CD1c-positive myeloid dendritic cell (primary cell): ENCODE data around the gene ALPL.
A peak's percentile ranks its signal among the peaks of the same experiment; 100 is the strongest.

ENCODE experiments used
- DNase-seq: peaks from one replicate; pipeline ENCODE4 v3.0.0-alpha.2; 2016; ENCODE audit errors: extremely low spot score

The ALPL gene

GRCh38 chr1:21598904-21599303 is 89.7 kb downstream of the ALPL start:
- no peak for DNase-seq

GRCh38 chr1:21599402-21599801 is 90.2 kb downstream of the ALPL start:
- no peak for DNase-seq

- DNase-seq, result no peak
Measured at GRCh38 chr1:21601278-21602048, 92.2 kb downstream of the ALPL start.

GRCh38 chr1:21603177-21604138 is 94.2 kb downstream of the ALPL start:
- no peak for DNase-seq

GRCh38 chr1:21604208-21604957 is 95.2 kb downstream of the ALPL start:
- DNase-seq, result no peak

GRCh38 chr1:21605012-21605715 is 95.9 kb downstream of the ALPL start:
- DNase-seq, result no peak

- no peak for DNase-seq
Measured at GRCh38 chr1:21605964-21606705, 96.9 kb downstream of the ALPL start.

- peak; percentile 67 for DNase-seq
Measured at GRCh38 chr1:21607549-21608529, 98.6 kb downstream of the ALPL start.

- DNase-seq, result no peak
Measured at GRCh38 chr1:21608798-21609197, 99.6 kb downstream of the ALPL start.

- DNase-seq, result no peak
Measured at GRCh38 chr1:21610027-21610426, 100.8 kb downstream of the ALPL start.

GRCh38 chr1:21610989-21611785 is 102.0 kb downstream of the ALPL start:
- no peak for DNase-seq

- no peak for DNase-seq
Measured at GRCh38 chr1:21612057-21612456, 102.8 kb downstream of the ALPL start.

GRCh38 chr1:21613072-21613867 is 104.0 kb downstream of the ALPL start:
- DNase-seq, result no peak

- no peak for DNase-seq
Measured at GRCh38 chr1:21614419-21615115, 105.3 kb downstream of the ALPL start.

- peak; percentile 56 for DNase-seq
Measured at GRCh38 chr1:21616372-21616771, 107.1 kb downstream of the ALPL start.

GRCh38 chr1:21617126-21617738 is 108.0 kb downstream of the ALPL start:
- no peak for DNase-seq

- DNase-seq, result no peak
Measured at GRCh38 chr1:21618059-21618458, 108.8 kb downstream of the ALPL start.
